A549 (cell line): ENCODE measurements around the gene ATP1A4.

Experiments
- CBX8 ChIP-seq: fragments of 200-600 bp; sonication (generic); IDR thresholded peaks from 2 replicates; pipeline ENCODE4 v1.6.1; 2016
- CTCF ChIP-seq: fragments of >200 bp; sonication (Bioruptor Twin); formaldehyde crosslinking; IDR thresholded peaks from 3 replicates; pipeline ENCODE4 v1.5.1; 2016
- EP300 ChIP-seq, 2 experiments: fragments of >200 bp; sonication (Bioruptor Twin); formaldehyde crosslinking; IDR thresholded peaks; 2 replicates in 1 of 2; 3 replicates in 1 of 2; pipeline ENCODE4 v1.6.1; 2016 to 2017
- SREBF2 ChIP-seq: fragments of 450-650 bp; IDR thresholded peaks from 2 replicates; pipeline ENCODE4 v1.6.1; 2014; ENCODE audit warnings: mild to moderate bottlenecking, moderate library complexity

GRCh38 chr1:160210561-160210960 is 59.2 kb downstream of the ATP1A4 start:
- no peak for TF ChIP-seq CTCF
- TF ChIP-seq EP300 (IDR thresholded peaks at IDR 0.05), result no peak
- no peak for TF ChIP-seq CBX8
- no peak for TF ChIP-seq SREBF2
